ENCODE results near the gene PPP1R9B.

PPP1R9B gene

GRCh38 chr17:50177476-50177875 is 27.0 kb upstream of the PPP1R9B start:
- DNase-seq (ENCODE audit: low read depth), result no peak
- H3K4me3 ChIP-seq (ENCODE audit: low read depth, low read length), result no peak overlapping the region
- TF ChIP-seq, protein P1, sequence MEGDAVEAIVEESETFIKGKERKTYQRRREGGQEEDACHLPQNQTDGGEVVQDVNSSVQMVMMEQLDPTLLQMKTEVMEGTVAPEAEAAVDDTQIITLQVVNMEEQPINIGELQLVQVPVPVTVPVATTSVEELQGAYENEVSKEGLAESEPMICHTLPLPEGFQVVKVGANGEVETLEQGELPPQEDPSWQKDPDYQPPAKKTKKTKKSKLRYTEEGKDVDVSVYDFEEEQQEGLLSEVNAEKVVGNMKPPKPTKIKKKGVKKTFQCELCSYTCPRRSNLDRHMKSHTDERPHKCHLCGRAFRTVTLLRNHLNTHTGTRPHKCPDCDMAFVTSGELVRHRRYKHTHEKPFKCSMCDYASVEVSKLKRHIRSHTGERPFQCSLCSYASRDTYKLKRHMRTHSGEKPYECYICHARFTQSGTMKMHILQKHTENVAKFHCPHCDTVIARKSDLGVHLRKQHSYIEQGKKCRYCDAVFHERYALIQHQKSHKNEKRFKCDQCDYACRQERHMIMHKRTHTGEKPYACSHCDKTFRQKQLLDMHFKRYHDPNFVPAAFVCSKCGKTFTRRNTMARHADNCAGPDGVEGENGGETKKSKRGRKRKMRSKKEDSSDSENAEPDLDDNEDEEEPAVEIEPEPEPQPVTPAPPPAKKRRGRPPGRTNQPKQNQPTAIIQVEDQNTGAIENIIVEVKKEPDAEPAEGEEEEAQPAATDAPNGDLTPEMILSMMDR (IDR thresholded peaks at IDR 0.05; ENCODE audit: insufficient read depth, low read depth, low read length, missing control alignments), result no peak

DNA sequence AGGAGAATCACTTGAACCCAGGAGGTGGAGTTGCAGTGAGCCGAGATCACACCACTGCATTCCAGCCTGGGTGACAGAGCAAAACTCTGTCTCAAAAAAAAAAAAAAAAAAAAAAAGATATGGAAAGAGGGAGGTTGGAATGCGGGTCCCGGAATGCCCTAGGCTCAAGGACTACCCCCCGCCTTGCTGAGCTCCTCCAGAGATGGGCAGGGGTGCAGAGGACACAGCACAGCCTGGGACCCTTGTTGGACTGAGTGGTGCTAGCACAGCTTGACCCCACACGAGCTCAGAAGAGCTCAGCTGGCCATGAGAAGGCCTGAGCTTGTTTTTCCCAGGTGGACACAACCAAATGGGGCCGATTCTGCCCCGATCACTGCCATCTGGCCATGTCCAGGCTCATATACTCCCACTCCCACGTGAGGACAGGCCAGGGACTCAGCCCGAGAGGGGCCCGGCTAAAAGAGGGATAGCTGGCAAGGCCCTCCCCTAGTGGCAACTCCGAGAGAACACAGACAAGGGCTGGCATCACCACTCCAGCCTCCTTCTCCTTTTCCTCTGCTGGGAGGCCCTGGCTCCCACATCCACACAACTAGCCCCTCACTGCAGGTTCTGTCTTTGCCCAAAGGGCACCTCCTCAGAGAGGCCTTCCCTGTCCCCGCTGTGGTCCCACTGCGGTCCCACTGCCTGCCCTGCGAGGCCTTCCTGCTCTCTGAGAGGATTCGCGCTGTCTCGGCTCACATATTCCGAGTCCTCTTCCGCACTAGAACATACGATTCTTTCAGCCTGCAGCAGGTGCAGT is 26.3 kb upstream of the PPP1R9B start:
- TF ChIP-seq, protein P1 (IDR thresholded peaks at IDR 0.05; ENCODE audit: insufficient read depth, low read depth, low read length, missing control alignments), result no peak
- H3K4me3 ChIP-seq (ENCODE audit: low read depth, low read length), result no peak overlapping the region
- DNase-seq (ENCODE audit: low read depth), result no peak

DNA sequence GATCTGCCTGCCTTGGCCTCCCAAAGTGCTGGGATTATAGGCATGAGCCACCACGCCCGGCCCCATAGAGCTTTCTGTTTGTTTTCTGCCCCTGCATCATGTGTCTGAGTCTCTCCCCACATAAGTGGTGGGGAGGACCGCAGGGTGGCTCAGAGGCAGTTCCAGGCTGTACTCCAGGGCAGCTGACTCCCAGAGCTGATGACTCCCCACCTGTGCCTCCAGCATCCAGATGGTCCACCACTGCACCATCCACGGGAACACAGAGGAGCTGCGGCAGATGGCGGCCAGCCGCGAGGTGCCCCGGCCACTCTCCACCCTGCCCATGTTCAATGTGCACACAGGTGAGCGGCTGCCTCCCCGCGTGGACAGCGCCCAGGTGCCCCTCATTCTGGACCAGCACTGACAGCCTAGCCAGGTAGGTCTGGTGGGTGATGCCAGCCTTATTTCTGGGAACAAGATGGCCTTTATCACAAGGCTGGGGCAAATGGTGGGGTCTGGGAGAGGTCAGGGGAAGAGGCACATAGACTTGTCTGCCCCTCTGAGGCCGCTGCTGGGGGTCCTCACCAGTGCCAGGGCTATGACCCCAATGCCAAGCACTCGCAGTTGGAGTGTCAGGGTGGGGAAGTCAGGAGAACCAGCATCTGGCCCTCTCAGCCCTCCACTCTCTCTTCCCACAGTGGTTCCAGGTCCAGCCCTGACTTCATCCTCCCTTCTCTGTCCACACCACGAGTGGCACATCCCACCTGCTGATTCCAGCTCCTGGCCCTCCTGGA is 24.7 kb upstream of the PPP1R9B start:
- DNase-seq (ENCODE audit: low read depth), result no peak
- TF ChIP-seq, protein P1 (IDR thresholded peaks at IDR 0.05; ENCODE audit: insufficient read depth, low read depth, low read length, missing control alignments), result no peak
- H3K4me3 ChIP-seq (ENCODE audit: low read depth, low read length), result no peak overlapping the region

DNA sequence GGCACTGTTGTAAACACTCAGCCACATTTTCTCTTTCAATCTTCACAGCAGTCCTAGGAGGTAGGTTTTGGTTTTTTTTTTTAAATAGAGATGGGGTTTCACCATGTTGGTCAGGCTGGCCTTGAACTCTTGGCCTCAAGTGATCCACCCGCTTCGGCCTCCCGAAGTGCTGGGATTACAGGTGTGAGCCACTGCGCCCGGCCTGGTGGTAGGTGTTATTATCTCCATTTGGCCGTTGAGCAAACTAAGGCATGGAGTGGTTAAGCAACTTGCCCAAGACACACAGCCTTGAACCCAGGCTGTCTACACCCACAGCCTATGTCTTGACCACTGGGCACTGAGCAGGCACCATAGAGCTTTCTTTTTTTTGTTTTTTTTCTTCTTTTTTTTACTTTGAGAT is 24.0 kb upstream of the PPP1R9B start:
- H3K4me3 ChIP-seq (ENCODE audit: low read depth, low read length), result no peak overlapping the region
- TF ChIP-seq, protein P1 (IDR thresholded peaks at IDR 0.05; ENCODE audit: insufficient read depth, low read depth, low read length, missing control alignments), result no peak
- DNase-seq (ENCODE audit: low read depth), result no peak

DNA sequence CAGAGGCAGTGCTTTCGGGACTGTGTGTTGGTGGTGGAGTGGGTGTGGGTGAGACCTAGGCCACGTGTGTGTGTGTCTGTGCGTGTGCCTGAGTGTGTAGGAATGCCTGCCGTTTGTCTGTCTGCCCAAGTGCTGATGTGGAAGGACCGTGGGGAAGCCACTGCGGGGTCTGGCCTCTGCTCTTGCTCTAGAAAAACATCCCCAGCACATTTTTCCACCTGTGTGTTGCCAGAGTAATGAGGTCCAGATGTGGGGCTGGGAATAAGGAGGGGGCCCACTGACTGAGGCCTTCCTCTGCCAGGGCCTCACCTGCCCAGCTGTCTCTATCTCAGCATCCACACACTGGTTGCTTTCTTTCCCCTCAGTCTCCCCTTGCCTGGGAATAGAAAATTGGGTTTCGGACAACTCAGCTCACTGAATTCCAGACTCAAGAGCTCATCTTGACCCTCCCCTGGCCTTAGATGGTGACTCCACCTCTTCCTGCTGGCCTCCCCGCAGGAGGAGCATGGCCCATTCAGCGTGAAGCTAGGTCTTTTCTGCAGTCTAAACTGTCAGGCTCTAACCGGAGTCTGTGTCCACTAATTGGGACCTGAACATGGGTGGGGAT is 23.0 kb upstream of the PPP1R9B start:
- TF ChIP-seq, protein P1 (IDR thresholded peaks at IDR 0.05; ENCODE audit: insufficient read depth, low read depth, low read length, missing control alignments), result no peak
- H3K4me3 ChIP-seq (ENCODE audit: low read depth, low read length), result no peak overlapping the region
- DNase-seq (ENCODE audit: low read depth), result no peak

GRCh38 chr17:50172936-50173334 is 22.5 kb upstream of the PPP1R9B start:
- no peak for DNase-seq (ENCODE audit: low read depth)
- TF ChIP-seq, protein P1 (IDR thresholded peaks at IDR 0.05; ENCODE audit: insufficient read depth, low read depth, low read length, missing control alignments), result no peak
- H3K4me3 ChIP-seq (ENCODE audit: low read depth, low read length), result no peak overlapping the region

Measured in GM12865 (cell line).